Measurements from ENCODE around the gene ANKS1A.
"Not testable (repeated sequence)": the region's sequence is repeated elsewhere in the genome, so short reads cannot be mapped to it uniquely, and the experiment has no call there.

Gene ANKS1A

DNA sequence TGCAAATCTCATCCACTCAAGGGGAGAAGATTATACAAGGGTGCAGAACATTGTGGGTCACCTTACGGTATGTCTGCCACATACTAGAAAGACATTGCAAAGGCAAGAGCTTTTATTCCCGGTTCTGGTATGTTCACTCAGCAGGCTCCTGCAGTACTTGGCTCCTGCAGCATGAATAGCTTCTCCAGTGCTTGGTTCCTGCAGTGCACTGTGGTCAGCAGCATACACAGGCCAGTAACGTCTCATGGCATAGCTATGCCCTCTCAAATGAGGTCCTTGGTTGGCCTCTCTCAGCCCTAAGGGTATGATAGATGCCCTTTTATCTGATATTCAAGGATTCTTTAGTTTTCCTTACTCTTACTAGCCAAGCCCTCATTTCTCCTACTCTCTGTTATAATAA, 239.4 kb downstream of the ANKS1A start:
- DNase-seq = no peak

- no peak for DNase-seq
These were observed 247.1 kb downstream of the ANKS1A start for GRCh38 chr6:35136185-35136584.

- not testable (repeated sequence) for DNase-seq
These were observed 249.1 kb downstream of the ANKS1A start for GRCh38 chr6:35138191-35138590.

- no peak for DNase-seq
These were observed 250.4 kb downstream of the ANKS1A start for GRCh38 chr6:35139470-35139869.

DNA sequence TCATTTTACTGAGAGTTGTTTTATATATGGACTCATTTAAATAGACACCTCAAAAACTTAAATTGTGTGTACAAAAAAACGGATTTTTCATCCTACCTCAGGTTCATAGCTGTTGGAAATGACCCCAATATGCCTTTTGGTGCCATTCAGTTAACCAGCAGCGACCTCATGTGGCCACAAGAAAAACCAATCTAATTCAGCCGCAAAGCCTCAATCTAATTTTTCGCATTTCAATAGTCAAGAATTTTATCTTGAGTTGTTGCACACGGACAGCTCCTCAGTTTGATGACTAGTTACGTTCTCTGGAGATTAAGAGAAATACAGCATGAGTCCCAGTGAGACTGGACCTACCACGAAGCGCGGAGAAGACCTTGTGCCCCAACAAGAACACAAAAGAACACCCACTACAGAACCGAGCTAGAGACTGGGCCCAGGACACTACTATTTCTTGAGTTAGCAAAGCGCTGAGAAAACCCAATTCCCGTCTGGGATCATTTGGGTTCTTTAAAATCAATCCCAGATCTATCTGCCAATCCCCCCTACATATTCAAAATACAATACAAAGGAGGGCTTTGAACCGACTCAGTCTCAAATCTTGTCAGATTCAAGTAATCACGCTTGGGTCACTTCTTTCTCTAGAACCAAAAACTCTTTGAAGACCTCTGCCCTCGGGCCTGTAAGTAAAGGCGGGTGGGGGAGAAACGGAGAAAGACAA, 251.0 kb downstream of the ANKS1A start:
- DNase-seq = peak; percentile 23 to 31

GRCh38 chr6:35140639-35141006, 251.6 kb downstream of the ANKS1A start:
- DNase-seq = peak in 1 of 2 experiments; percentile 4
